Bronchial epithelial cell (primary cell): ENCODE data around the gene PPP6R3. TPM values are rescaled to one million over a fixed set of nuclear protein-coding genes. Genes with fewer than 3 reads are reported as not detected.

ENCODE experiments used
- DNase-seq: peaks from one replicate; pipeline ENCODE4 v3.0.0-alpha.2; 2010; ENCODE audit warnings: low read depth
- FAIRE-seq: peaks from 2 replicates; lab custom pipeline; 2011; peaks lifted over from hg19 to GRCh38; lab: Jason Lieb, UNC
- H3K27me3 ChIP-seq: 2 replicates; pipeline ENCODE4 v1.5.1; 2011; ENCODE audit warnings: low read length; ENCODE audit not compliant: control insufficient read depth, insufficient read depth
- H3K36me3 ChIP-seq: 2 replicates; pipeline ENCODE4 v1.5.1; 2011; ENCODE audit warnings: low read length; ENCODE audit not compliant: control insufficient read depth, insufficient read depth
- H3K4me3 ChIP-seq: 2 replicates; pipeline ENCODE4 v1.5.1; 2011; ENCODE audit warnings: mild to moderate bottlenecking, low read depth, low read length, control low read depth
- CTCF ChIP-seq: IDR thresholded peaks from 2 replicates; pipeline ENCODE4 v1.5.1; 2011; ENCODE audit warnings: mild to moderate bottlenecking, moderate library complexity, low read length, control low read depth, inconsistent platforms; ENCODE audit not compliant: insufficient read depth, severe bottlenecking
- total RNA-seq: library from RNA; depleted of rRNA; stranded (reverse); fragments of >200 nt; gene quantifications from 2 replicates; pipeline ENCODE4 v1.2.1, GENCODE V29; 2014

The PPP6R3 gene
- total RNA-seq, 1 donor from 2014 or later, result 93.5 TPM

GRCh38 chr11:68641880-68642279, 181.3 kb downstream of the PPP6R3 start:
- no peak for DNase-seq
- H3K27me3 ChIP-seq, result no peaks in the 10 kb centered on the region
- no peaks in the 10 kb centered on the region for H3K36me3 ChIP-seq
- no peak for TF ChIP-seq CTCF
- no peak for FAIRE-seq
- H3K4me3 ChIP-seq, result no peak overlapping the region

DNA sequence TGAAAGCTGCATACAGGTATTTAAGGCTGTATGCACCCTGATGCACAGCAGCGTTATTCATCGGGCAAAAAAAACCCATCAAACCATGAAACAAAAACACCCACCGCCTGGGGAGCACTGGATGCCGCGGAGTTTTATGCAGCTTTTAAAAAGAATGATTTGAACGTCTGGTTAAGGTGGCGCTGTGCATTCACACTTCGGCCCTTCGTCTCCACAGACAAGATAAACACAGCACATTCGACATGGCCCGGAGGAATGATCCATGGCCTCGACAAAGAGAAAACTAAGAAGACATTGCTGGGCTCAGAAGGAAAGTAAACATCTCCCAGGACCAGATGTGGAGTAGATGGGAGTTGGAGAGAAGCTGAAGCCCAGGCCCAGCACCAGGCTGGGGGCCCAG, 183.0 kb downstream of the PPP6R3 start:
- H3K4me3 ChIP-seq, result no peak overlapping the region
- no peaks in the 10 kb centered on the region for H3K36me3 ChIP-seq
- peaks cover 2% of the 10 kb centered on the region for H3K27me3 ChIP-seq
- FAIRE-seq (peak; percentile 73), DNase-seq (no peak)
- no peak for TF ChIP-seq CTCF

DNA sequence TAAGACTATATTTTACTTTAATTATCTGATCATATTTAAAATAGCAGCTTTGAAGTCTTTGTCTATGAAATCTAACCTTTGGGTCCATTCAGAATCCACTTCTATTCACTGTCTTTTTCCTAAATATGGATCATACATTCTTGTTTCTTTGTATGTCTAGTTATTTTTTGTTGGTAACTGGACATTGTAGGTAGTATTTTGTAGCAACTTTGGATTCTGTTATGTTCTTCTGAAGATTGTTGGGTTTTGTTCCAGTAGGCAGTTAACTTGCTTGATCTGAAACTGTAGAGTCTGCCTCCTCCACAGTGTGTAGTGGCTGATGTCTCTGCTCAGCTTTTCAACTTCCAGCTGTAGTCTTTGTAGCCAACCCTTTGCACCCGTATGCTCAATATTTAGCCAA, 186.3 kb downstream of the PPP6R3 start:
- TF ChIP-seq CTCF, result no peak
- H3K36me3 ChIP-seq, result no peaks in the 10 kb centered on the region
- H3K4me3 ChIP-seq, result no peak overlapping the region
- FAIRE-seq, result no peak
- no peak for DNase-seq
- peaks cover 2% of the 10 kb centered on the region for H3K27me3 ChIP-seq

- peaks cover 2% of the 10 kb centered on the region for H3K27me3 ChIP-seq
- DNase-seq (no peak), FAIRE-seq (no peak)
- H3K4me3 ChIP-seq, result no peak overlapping the region
- no peaks in the 10 kb centered on the region for H3K36me3 ChIP-seq
- no peak for TF ChIP-seq CTCF
Measured at GRCh38 chr11:68649851-68650555, 189.5 kb downstream of the PPP6R3 start.

DNA sequence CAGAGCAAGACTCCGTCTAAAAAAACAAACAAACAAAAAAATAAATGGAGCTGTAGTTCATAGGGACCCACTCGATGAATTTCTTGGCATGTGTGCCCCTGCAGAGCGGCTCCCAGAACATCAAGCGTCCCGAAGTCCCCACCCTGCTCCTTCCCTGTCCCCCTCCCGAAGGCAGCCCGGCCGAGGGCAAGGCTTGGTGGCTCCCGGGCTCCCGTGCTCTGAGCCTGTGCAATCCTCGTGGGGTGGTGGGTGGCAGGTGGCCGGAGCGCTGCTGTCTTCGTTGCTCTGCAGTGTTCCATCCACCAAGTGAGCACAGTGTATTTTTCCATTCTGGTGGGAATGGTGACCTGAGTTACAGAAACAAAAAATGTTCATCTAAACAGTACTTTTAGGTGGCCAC, 190.2 kb downstream of the PPP6R3 start:
- Histone ChIP-seq H3K4me3 (no peak overlapping the region), H3K27me3 (peaks cover 2% of the 10 kb centered on the region), H3K36me3 (no peaks in the 10 kb centered on the region)
- DNase-seq (no peak), FAIRE-seq (no peak)
- no peak for TF ChIP-seq CTCF
